GM18519 (cell line): ENCODE data around the gene PARD3.
A peak's percentile ranks its signal among the peaks of the same experiment; 100 is the strongest.
"Not testable (repeated sequence)": the region's sequence is repeated elsewhere in the genome, so short reads cannot be mapped to it uniquely, and the experiment has no call there.

Experiments
- ATAC-seq: cut with Tn5 transposase; IDR thresholded peaks from one replicate; pipeline ENCODE4 v1.9.1; 2021; ENCODE audit warnings: mild to moderate bottlenecking, moderate library complexity; ENCODE audit not compliant: unreplicated experiment, low FRiP score

Gene PARD3

GRCh38 chr10:34771106-34771505 lies 44.0 kb downstream of the PARD3 start:
- ATAC-seq = no peak

GRCh38 chr10:34769899-34770298 lies 45.2 kb downstream of the PARD3 start:
- ATAC-seq = no peak

- no peak for ATAC-seq
Measured at GRCh38 chr10:34768972-34769330, 46.1 kb downstream of the PARD3 start.

- no peak for ATAC-seq
Measured at GRCh38 chr10:34768261-34768971, 46.7 kb downstream of the PARD3 start.

GRCh38 chr10:34766811-34767494 lies 48.1 kb downstream of the PARD3 start:
- no peak for ATAC-seq

- ATAC-seq = no peak
Measured at GRCh38 chr10:34766266-34766600, 48.9 kb downstream of the PARD3 start.

- ATAC-seq = no peak
Measured at GRCh38 chr10:34764472-34764946, 50.6 kb downstream of the PARD3 start.

GRCh38 chr10:34762603-34763299 lies 52.3 kb downstream of the PARD3 start:
- ATAC-seq = no peak

GRCh38 chr10:34762156-34762555 lies 52.9 kb downstream of the PARD3 start:
- no peak for ATAC-seq

GRCh38 chr10:34761453-34761852 lies 53.6 kb downstream of the PARD3 start:
- ATAC-seq = no peak

GRCh38 chr10:34760606-34761005 lies 54.5 kb downstream of the PARD3 start:
- no peak for ATAC-seq

- no peak for ATAC-seq
Measured at GRCh38 chr10:34759837-34760215, 55.3 kb downstream of the PARD3 start.

- no peak for ATAC-seq
Measured at GRCh38 chr10:34759161-34759836, 55.8 kb downstream of the PARD3 start.

- peak; percentile 64 for ATAC-seq
Measured at GRCh38 chr10:34758447-34758996, 56.6 kb downstream of the PARD3 start.

GRCh38 chr10:34757933-34758332 lies 57.2 kb downstream of the PARD3 start:
- ATAC-seq = no peak

- ATAC-seq = not testable (repeated sequence)
Measured at GRCh38 chr10:34757181-34757580, 57.9 kb downstream of the PARD3 start.

- no peak for ATAC-seq
Measured at GRCh38 chr10:34756584-34756983, 58.5 kb downstream of the PARD3 start.

- ATAC-seq = no peak
Measured at GRCh38 chr10:34753014-34753757, 61.9 kb downstream of the PARD3 start.

GRCh38 chr10:34751272-34751671 lies 63.8 kb downstream of the PARD3 start:
- ATAC-seq = no peak

- not testable (repeated sequence) for ATAC-seq
Measured at GRCh38 chr10:34750795-34751194, 64.3 kb downstream of the PARD3 start.
